Gastrocnemius medialis (tissue), 4 donors: Measurements from ENCODE around the gene CLEC10A.

Source experiments
- CTCF ChIP-seq, 5 experiments: fragments of 450-650 bp in 3 of 5; fragments of 200-600 bp in 2 of 5; sonication (generic) in 2 of 5; IDR thresholded peaks in 4 of 5; conservative IDR thresholded peaks in 1 of 5; 1 replicate in 4 of 5; 2 replicates in 1 of 5; pipeline ENCODE4 v1.5.1; 2016 to 2019; ENCODE audit warnings: antibody characterized with exemption in 5 of 5, mild to moderate bottlenecking in 3 of 5, moderate library complexity in 3 of 5
- POLR2A ChIP-seq, 2 donors: fragments of 450-650 bp; IDR thresholded peaks; one replicate each; pipeline ENCODE4 v1.6.1; 2017; ENCODE audit warnings: antibody characterized with exemption in 2 of 2, mild to moderate bottlenecking in 2 of 2, moderate library complexity in 2 of 2

DNA sequence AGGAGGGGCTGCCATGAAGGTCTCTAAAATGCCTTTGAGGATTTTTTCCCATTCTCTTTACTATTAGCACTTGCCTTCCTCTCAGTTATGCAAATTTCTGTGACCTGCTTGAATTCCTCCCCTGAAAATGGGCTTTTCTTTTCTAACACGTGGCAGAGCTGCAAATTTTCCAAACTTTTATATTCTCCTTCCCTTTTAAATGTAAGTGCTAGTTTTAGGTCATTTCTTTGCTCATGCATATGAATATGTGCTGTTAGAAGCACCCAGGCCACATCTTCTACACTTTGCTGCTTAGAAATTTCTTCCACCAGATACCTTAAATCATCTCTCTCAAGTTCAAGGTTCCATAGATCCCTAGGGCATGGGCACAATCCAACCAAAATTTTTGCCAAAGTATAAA, 11.8 kb downstream of the CLEC10A start:
- no peak for TF ChIP-seq CTCF (IDR thresholded peaks at IDR 0.05 in 4 of 5, conservative IDR thresholded peaks at IDR 0.05 in 1 of 5)
- TF ChIP-seq POLR2A (IDR thresholded peaks at IDR 0.05): no peak
